Muscle layer of duodenum (tissue), 2 donors: ENCODE measurements around the gene AKAP7.

ENCODE experiments used
- H3K27ac ChIP-seq: one replicate; pipeline ENCODE4 v1.7.0; 2013; ENCODE audit warnings: mild to moderate bottlenecking, low read length
- H3K27me3 ChIP-seq: one replicate; pipeline ENCODE4 v1.7.0; 2013; ENCODE audit warnings: low read depth, mild to moderate bottlenecking, control low read depth, low read length
- H3K36me3 ChIP-seq, 2 donors: one replicate each; pipeline ENCODE4 v1.7.0; 2013; ENCODE audit warnings: low read length in 2 of 2, control low read depth in 1 of 2, mild to moderate bottlenecking in 1 of 2; ENCODE audit not compliant: insufficient read depth in 2 of 2, control insufficient read depth in 1 of 2
- H3K4me1 ChIP-seq, 2 donors: one replicate each; pipeline ENCODE4 v1.7.0; 2013; ENCODE audit warnings: low read length in 2 of 2, mild to moderate bottlenecking in 2 of 2, control low read depth in 1 of 2, moderate library complexity in 1 of 2; ENCODE audit not compliant: insufficient read depth in 2 of 2, control insufficient read depth in 1 of 2
- H3K4me3 ChIP-seq, 2 donors: one replicate each; pipeline ENCODE4 v1.7.0; 2013; ENCODE audit warnings: low read length in 2 of 2, low read depth in 1 of 2, mild to moderate bottlenecking in 1 of 2
- H3K9me3 ChIP-seq, 2 donors: one replicate each; pipeline ENCODE4 v1.7.0; 2013; ENCODE audit warnings: low read length in 2 of 2, control low read depth in 1 of 2, mild to moderate bottlenecking in 1 of 2; ENCODE audit not compliant: control insufficient read depth in 1 of 2
- donor health status: healthy.

Gene AKAP7

GRCh38 chr6:131206463-131207251 lies 71.4 kb downstream of the AKAP7 start:
- H3K27me3 ChIP-seq: no peaks in the 10 kb centered on the region
- H3K27ac ChIP-seq: no peak overlapping the region
- H3K4me3 ChIP-seq: no peak overlapping the region
- H3K4me1 ChIP-seq: no peaks in the 10 kb centered on the region
- no peaks in the 10 kb centered on the region for H3K36me3 ChIP-seq
- H3K9me3 ChIP-seq: no peaks in the 10 kb centered on the region

- no peak overlapping the region for H3K27ac ChIP-seq
- no peaks in the 10 kb centered on the region for H3K36me3 ChIP-seq
- H3K27me3 ChIP-seq: no peaks in the 10 kb centered on the region
- no peaks in the 10 kb centered on the region for H3K4me1 ChIP-seq
- no peaks in the 10 kb centered on the region for H3K9me3 ChIP-seq
- no peak overlapping the region for H3K4me3 ChIP-seq
Measured at GRCh38 chr6:131208787-131209186, 73.5 kb downstream of the AKAP7 start.

GRCh38 chr6:131210469-131210868 lies 75.2 kb downstream of the AKAP7 start:
- peaks cover 0 to 3% of the 10 kb centered on the region in 2 donors for H3K36me3 ChIP-seq
- H3K9me3 ChIP-seq: no peaks in the 10 kb centered on the region
- no peak overlapping the region for H3K27ac ChIP-seq
- no peak overlapping the region for H3K4me3 ChIP-seq
- H3K4me1 ChIP-seq: no peaks in the 10 kb centered on the region
- no peaks in the 10 kb centered on the region for H3K27me3 ChIP-seq

- Histone ChIP-seq H3K4me3 (no peak overlapping the region), H3K9me3 (no peaks in the 10 kb centered on the region), H3K27ac (no peak overlapping the region), H3K4me1 (no peaks in the 10 kb centered on the region), H3K27me3 (no peaks in the 10 kb centered on the region), H3K36me3 (peaks cover 0 to 3% of the 10 kb centered on the region in 2 donors)
Measured at GRCh38 chr6:131212024-131212423, 76.8 kb downstream of the AKAP7 start.

- Histone ChIP-seq H3K27ac (no peak overlapping the region), H3K4me1 (no peaks in the 10 kb centered on the region)
Measured at GRCh38 chr6:131212913-131213312, 77.6 kb downstream of the AKAP7 start.

GRCh38 chr6:131213501-131213990 lies 78.3 kb downstream of the AKAP7 start:
- no peak overlapping the region for H3K27ac ChIP-seq
- H3K4me1 ChIP-seq: no peaks in the 10 kb centered on the region
- no peaks in the 10 kb centered on the region for H3K9me3 ChIP-seq
- no peak overlapping the region for H3K4me3 ChIP-seq
- no peaks in the 10 kb centered on the region for H3K27me3 ChIP-seq
- peaks cover 0 to 3% of the 10 kb centered on the region in 2 donors for H3K36me3 ChIP-seq

More at GRCh38 chr6:131212913-131213312, 77.6 kb downstream of the AKAP7 start:
- Histone ChIP-seq H3K4me3 (no peak overlapping the region), H3K27me3 (no peaks in the 10 kb centered on the region), H3K9me3 (no peaks in the 10 kb centered on the region), H3K36me3 (peaks cover 0 to 3% of the 10 kb centered on the region in 2 donors)

GRCh38 chr6:131215219-131215618 lies 80.0 kb downstream of the AKAP7 start:
- H3K9me3 ChIP-seq: no peaks in the 10 kb centered on the region
- no peak overlapping the region for H3K4me3 ChIP-seq
- H3K36me3 ChIP-seq: peaks cover 0 to 6% of the 10 kb centered on the region in 2 donors
- no peak overlapping the region for H3K27ac ChIP-seq
- H3K4me1 ChIP-seq: no peaks in the 10 kb centered on the region
- no peaks in the 10 kb centered on the region for H3K27me3 ChIP-seq

- peaks cover 0 to 16% of the 10 kb centered on the region in 2 donors for H3K36me3 ChIP-seq
- H3K9me3 ChIP-seq: no peaks in the 10 kb centered on the region
- H3K27ac ChIP-seq: no peak overlapping the region
- no peaks in the 10 kb centered on the region for H3K4me1 ChIP-seq
- no peak overlapping the region for H3K4me3 ChIP-seq
- no peaks in the 10 kb centered on the region for H3K27me3 ChIP-seq
Measured at GRCh38 chr6:131216246-131216645, 81.0 kb downstream of the AKAP7 start.

GRCh38 chr6:131222773-131223172 lies 87.5 kb downstream of the AKAP7 start:
- Histone ChIP-seq H3K4me3 (no peak overlapping the region), H3K36me3 (peaks cover 0 to 15% of the 10 kb centered on the region in 2 donors), H3K4me1 (no peaks in the 10 kb centered on the region), H3K9me3 (no peaks in the 10 kb centered on the region), H3K27ac (no peak overlapping the region), H3K27me3 (no peaks in the 10 kb centered on the region)

- no peak overlapping the region for H3K4me3 ChIP-seq
- H3K27ac ChIP-seq: no peak overlapping the region
- H3K27me3 ChIP-seq: no peaks in the 10 kb centered on the region
- peaks cover 0 to 15% of the 10 kb centered on the region in 2 donors for H3K36me3 ChIP-seq
- H3K4me1 ChIP-seq: no peaks in the 10 kb centered on the region
- no peaks in the 10 kb centered on the region for H3K9me3 ChIP-seq
Measured at GRCh38 chr6:131223416-131223815, 88.1 kb downstream of the AKAP7 start.

GRCh38 chr6:131225127-131225526 lies 89.9 kb downstream of the AKAP7 start:
- H3K4me3 ChIP-seq: no peak overlapping the region
- H3K27ac ChIP-seq: no peak overlapping the region
- H3K36me3 ChIP-seq: peaks cover 0 to 13% of the 10 kb centered on the region in 2 donors
- H3K27me3 ChIP-seq: no peaks in the 10 kb centered on the region
- no peaks in the 10 kb centered on the region for H3K4me1 ChIP-seq
- H3K9me3 ChIP-seq: no peaks in the 10 kb centered on the region

GRCh38 chr6:131225959-131226358 lies 90.7 kb downstream of the AKAP7 start:
- Histone ChIP-seq H3K27me3 (no peaks in the 10 kb centered on the region), H3K36me3 (peaks cover 0 to 5% of the 10 kb centered on the region in 2 donors), H3K4me3 (no peak overlapping the region), H3K9me3 (no peaks in the 10 kb centered on the region), H3K4me1 (no peaks in the 10 kb centered on the region), H3K27ac (no peak overlapping the region)
